GM19468 (cell line): ENCODE measurements around the gene PLXNC1.

Experiments used
- ATAC-seq: cut with Tn5 transposase; IDR thresholded peaks from one replicate; pipeline ENCODE4 v1.9.1; 2021; ENCODE audit warnings: mild to moderate bottlenecking, moderate library complexity, moderate number of reproducible peaks; ENCODE audit not compliant: unreplicated experiment; ENCODE audit errors: extremely low read depth

The PLXNC1 gene

GRCh38 chr12:94225947-94226630 lies 77.7 kb downstream of the PLXNC1 start:
- ATAC-seq = no peak

GRCh38 chr12:94227066-94227465 lies 78.7 kb downstream of the PLXNC1 start:
- no peak for ATAC-seq

DNA sequence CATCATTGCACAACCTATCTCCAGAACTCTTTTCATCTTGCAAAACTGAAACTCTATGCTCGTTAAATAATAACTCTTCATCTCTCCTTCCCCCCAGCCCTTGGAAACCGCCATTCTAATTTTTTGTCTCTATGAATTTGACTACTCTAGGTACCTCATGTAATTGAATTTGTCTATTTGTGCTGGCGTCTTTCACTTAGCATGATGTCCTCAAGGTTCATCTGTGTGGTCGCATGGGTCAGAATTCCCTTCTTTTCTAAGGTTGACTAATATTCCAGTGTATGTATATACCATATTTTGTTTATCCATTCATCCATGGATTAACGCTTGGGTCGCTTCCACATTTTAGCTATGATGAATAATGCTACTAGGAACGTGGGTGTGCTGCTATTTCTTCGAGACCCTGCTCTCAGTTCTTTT lies 80.1 kb downstream of the PLXNC1 start:
- ATAC-seq = no peak

GRCh38 chr12:94229902-94230301 lies 81.5 kb downstream of the PLXNC1 start:
- ATAC-seq = no peak

DNA sequence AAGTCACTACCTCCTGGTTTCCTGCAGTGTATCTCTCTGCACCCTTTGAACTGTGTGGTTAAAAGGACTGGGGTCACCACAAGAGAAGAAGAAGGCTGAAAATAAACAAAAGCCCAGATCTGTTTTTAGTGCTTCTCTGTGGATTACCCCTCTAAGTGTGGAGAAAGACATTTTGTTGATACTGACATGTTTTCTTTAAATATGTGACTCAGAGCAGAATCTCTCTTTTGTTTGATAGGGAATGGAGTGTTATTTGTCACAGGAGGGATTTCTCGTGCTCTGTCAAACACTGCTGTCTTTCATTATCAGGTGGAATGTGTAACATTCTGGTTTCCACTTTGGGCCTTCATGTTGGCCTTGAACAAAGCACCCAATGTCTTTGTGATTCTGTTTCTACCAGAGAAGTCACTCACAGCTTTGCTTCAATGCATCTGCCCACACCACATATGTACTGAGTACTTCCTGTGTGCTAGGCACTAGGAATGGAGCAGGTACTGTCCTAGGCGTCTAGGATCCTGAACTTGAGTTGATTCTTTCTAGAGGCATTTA lies 82.1 kb downstream of the PLXNC1 start:
- no peak for ATAC-seq

GRCh38 chr12:94231709-94232108 lies 83.3 kb downstream of the PLXNC1 start:
- ATAC-seq = no peak

DNA sequence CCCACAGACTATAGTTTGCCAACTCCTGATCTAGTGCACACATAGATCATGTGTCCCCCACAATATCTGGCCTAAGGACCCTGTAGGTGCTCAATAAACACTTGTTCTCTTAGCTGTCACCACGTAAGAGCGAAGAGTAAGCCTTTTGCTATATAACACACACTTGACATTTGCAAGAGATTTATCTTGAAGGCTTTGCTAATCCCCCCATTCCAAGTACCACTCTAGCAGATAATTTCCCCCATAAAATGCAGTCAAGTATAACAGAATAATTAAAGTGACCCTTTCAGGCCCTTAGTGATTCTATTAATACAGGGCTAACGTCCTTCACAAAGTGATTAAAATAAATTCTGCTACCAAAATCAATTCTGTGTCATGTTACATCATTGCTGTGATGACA lies 87.5 kb downstream of the PLXNC1 start:
- ATAC-seq = no peak

DNA sequence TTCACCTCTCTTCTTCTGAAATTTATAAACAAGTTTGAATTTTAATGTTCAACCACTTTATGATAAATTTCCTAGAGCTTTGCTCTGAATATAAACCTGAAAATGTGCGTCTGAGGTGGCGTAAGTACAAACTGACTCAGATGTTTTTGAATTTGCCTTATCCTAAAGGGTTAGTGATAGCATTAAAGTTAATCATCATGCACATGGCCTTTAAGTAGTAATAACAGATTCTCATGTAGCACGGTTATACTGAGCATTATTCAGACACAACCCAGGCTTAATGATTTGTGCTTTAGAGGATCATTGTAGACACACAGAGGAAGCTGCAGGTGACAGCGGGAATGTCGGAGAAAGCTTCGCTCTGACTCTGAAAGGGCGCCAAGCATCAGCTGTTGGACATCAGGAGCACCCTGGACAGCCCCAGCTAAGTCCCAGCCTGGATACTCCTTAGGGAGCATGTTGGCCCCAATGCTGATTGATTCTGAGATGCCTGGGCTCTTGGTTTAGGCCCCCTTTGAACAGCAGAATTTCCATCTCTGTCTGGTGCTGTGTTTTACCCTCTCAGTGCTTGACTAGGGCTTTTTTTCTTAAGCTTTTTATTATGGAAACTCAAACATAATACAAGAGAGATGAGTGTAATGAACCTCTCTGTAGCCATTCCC lies 91.1 kb downstream of the PLXNC1 start:
- ATAC-seq = no peak

DNA sequence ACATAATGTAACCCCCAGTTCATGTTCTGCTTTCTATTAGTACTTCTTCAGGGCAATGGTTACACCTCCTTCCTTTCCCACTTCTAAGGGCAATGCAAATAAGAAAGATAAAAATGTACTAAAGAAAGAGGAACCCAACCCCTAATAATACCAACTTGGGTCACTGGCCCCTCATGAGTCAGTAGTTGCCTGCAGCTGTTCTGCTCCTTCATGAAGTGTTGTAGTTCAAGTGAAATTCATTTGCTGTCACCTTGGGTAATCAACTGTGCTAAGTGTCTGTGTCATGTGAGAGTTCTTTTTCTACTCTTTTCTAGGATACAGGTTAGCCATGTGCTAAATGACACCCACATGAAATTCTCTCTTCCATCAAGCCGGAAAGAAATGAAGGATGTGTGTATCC lies 91.8 kb downstream of the PLXNC1 start:
- peak; percentile 70 for ATAC-seq

- ATAC-seq = no peak
Measured at GRCh38 chr12:94242901-94243300, 94.5 kb downstream of the PLXNC1 start.

DNA sequence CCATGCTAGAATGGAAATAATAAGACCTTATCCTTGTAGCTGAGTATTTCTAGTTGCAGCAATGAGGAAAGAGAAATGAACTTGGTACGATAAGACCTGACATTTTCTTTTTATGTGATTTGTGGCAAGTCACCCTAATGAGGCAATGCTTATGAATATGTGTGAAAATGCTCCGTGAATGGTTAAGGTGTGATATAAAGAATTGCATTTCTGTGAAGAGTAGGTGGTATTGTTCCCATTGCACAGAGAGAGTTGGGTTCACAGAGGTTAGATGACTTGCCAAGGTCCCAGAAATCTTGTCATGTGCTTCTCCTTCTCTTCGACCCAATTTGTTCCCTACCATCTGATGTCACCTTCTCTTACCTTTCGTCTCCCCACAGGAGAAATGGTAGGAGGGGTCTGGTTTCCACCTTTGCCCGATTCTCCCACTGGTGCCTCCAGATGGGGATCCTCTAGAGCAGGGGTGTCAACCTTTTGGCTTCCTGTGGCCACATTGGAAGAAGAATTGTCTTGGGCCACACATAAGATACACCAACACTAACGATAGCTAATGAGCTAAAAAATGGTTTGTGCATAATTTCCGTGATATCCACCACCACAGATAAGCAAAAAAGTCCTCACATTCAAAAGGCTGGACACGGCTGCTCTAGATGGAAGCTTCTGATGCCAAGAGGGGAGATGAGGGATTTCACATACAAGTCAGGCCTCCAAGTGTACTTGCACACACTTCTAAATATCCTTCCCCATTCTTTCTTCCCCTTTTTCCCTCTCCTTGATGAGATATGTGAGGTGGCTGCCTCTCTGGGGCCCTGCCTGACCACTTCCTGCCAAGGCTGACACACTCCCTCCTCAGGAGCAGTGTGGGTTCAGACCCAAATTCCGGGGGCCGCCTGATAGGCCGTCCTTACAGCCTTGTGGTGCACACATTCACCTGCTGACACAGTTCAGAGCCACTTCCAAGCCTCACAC lies 96.1 kb downstream of the PLXNC1 start:
- ATAC-seq = peak; percentile 34

DNA sequence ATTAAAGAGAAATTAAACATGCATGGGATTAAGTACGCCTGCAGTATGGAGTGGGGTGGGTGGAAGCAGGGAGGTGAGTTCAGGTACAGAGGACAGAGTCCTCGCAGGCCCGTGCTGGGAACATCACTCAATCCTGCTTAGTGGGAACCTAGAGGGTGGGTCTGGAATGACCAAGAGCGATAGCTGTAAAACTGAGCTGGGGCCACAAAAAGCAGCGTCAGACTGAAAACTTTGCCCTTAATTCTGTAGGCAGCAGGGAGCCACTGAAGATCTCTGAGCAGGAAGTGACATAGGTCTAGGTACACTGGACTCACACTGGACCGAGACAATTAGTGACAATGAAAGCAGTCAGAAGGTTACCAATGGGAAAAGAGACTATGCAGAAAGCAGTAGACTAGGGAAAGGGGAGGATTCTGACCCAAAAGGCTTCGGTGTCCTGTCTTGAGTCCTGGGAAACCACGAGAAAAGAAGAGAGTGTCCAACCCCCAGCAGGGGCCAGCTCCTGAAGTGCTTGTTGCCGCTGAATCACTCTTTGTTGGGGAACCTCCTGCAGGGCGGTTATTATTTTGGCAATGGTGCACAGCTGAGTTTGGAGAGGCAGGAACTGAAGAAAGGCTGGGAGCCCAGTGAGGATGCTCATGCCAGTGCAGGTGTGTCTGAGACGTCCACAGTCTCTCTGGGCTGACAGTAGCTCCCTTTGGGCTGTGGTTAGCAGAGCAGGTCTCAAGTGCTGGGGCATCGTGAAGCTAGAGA lies 97.4 kb downstream of the PLXNC1 start:
- ATAC-seq = no peak

DNA sequence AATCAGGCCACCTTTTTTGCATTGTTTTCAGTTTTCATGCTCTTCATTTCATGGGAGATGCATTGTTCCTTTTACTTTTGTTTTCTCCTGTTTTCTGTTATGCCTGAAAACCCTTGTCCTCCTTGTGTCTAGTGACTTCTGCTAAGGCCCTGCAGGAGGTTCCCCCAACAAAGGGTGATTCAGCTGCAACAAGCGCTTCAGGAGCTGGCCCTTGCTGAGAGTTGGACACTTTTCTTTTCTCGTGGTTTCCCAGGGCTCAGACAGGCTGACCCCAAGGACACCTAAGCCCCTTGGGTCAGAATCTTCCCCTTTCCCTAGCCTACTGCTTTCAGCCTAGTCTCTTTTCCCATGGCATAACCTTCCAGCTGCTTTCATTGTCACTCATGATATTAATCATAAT lies 98.9 kb downstream of the PLXNC1 start:
- no peak for ATAC-seq

DNA sequence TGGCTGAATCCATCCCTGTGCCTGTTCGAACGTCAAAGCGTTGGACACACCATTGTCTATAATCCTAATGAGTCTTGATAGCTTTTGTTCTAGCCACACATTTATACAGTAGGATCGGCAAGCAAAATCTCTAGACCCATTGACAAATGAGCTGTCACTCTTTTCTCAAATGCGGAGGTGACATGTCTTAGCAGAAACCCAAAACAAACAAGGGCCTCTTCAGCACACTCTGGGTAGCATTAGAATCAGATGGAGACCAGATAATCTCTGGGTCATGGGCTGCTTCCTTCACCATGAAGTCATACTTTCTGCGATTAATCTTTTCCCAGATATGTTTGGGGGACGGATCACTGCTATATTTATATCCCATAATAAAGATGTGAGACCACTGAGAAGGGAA lies 100.2 kb downstream of the PLXNC1 start:
- no peak for ATAC-seq

- no peak for ATAC-seq
Measured at GRCh38 chr12:94250130-94250529, 101.8 kb downstream of the PLXNC1 start.

DNA sequence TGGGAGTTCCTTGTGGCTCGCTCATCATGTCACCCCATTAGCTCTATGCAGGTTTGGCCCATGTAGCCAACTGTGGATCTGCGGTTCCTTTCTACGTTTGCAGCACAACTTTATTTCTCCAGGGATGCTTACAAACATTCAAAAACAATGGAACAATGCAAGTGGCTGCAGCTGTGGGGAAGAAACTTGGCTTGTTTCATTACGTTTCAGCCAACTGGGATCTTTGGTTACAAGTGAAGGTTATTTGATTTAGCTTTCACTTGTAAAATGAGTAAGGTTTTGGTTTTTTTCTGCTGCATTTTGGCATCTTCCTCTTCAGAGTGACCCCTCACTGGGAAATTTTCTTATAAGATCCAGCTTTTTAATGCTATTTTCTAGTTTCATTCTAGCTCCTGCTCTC lies 105.9 kb downstream of the PLXNC1 start:
- ATAC-seq = no peak

DNA sequence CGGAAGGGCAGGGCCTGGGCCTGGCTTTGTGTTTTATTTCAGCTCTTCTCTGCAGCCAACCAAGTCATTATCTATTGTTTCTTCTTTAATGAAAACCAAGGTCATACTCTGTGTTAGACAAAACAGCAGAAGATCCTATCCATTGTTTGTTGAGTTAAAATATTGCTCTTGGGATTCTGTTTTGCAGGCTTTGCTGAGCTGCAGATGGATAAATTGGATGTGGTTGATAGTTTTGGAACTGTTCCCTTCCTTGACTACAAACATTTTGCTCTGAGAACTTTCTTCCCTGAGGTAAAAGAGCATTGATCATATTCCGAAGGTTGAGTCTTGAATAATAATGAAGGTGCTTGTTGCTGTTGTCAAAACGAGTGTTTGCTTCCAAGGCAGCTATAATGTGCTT lies 106.6 kb downstream of the PLXNC1 start:
- no peak for ATAC-seq

GRCh38 chr12:94255428-94255827 lies 107.1 kb downstream of the PLXNC1 start:
- ATAC-seq = no peak

DNA sequence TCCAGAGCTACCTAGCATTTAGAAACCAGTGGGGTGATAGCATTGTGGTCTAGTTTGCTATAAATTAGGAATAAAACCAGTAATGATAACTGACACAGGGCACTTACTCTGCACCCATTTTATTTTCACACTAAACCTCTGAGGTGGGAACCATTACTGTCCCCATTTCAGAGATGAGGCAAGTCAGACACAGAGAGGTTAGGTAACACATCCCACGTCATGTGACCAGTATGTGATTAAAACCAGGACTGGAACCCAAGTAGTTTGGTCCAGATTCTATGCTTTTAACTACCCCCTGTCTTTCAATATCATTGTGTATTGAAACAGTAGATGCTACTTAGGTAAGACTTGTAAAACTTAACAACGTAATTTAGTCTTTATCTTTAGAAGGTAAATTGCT lies 110.2 kb downstream of the PLXNC1 start:
- ATAC-seq = no peak

DNA sequence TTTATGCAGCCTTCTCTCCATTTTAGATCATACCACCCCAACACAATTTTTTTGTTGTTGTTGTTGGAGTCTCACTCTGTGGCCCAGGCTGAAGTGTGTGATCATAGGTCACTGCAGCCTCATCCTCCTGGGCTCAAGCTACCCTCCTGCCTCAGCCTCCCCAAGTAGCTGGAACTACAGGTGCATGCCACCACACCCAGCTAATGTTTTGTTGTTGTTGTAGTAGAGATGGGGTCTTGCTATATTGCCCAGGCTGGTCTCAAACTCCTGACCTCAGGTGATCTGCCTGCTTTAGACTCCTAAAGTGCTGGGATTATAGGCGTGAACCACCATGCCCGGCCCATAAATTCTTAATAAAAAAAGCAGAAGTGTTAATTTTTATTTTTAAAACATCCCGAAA lies 111.6 kb downstream of the PLXNC1 start:
- no peak for ATAC-seq
